Stimulated activated CD4-positive, alpha-beta T cell treated with anti-CD3 and anti-CD28 coated beads, Interleukin-12 subunit alpha, Interleukin-12 subunit beta, amount 100 ng/mL, for 24 hours (primary cell): ENCODE measurements around the gene CETN2.
"Not testable (repeated sequence)": the region's sequence is repeated elsewhere in the genome, so short reads cannot be mapped to it uniquely, and the experiment has no call there.

ENCODE experiments used
- DNase-seq, 2 experiments: peaks; one replicate each; pipeline ENCODE4 v3.0.0-alpha.2; 2020; ENCODE audit warnings: low read depth in 2 of 2

CETN2 gene

GRCh38 chrX:152830312-152831305, at the start of gene CETN2, which contains the start of gene NSDHL:
Gene CETN2, minus strand, starts transcription at chrX:152830757. Its CDS starts 47 bp downstream, at chrX:152830710.
Gene NSDHL, plus strand, starts transcription at chrX:152831063. Its CDS starts 15,262 bp downstream, at chrX:152846325.
- peak; percentile 85 to 86 for DNase-seq

- DNase-seq = no peak
Measured at GRCh38 chrX:152878976-152879755, 48.6 kb upstream of the CETN2 start.

DNA sequence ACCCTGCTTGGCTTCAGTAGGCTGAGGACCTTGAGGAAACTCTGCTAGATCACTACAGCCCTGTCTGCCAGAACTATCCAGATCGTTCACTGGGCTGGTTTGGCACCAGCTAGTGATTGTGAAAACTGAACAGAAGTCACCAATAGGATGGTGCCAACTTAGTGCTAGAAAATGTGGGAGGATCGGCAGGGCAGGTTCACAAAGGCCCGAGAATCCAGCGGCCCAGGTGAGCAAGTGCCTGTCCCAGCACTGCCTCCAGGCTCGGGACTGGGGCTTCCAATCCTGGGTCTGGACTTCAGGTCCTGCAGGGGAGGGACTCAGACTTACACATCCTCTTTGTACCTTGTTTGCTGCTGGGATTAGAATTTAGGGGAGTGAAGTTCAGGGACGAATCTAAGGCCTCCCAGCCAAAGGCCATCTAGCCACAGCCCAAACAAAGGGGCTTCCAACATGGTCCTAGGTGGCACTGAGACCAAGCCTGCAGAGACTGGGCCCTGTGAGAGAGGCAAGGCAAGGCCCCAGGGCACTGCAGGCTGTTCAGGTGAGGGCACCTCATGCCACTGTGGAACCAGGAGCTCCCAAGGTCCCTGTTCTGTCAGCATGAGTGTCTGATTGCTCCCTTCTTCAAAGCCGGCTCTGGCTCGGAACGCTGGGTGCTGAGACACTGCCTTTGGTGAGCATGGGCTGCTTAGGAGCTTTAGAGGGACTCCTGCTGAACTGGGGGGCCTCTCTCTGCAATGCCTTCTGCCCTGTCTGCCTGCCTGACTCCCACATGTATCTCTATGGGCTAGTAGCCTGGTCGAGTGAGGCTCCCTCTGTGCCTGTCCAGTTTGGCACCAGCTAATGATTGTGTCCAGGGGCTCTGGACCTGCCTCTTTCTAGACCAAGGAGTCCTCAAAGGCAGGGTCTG, 46.6 kb upstream of the CETN2 start:
- DNase-seq = no peak

DNA sequence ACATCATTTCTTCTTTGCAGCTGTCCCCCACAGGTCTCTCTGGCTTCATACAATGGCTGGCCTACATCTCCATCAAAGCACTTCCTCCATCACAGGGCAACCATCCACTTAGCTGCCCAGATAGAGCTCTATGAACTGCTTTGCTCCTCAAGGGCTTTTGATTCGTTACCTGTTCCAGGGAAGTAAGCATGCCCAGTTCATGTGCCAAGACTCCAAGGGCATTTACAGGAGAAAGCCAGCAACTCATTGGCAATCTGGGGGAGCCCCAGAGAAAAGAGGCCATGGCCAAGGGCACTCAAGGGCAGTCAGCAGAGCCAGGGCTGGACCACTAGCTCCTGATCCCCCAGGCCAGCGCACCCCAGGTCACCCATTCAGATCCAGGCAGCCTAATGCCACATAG, 42.8 kb upstream of the CETN2 start:
- DNase-seq = no peak

DNA sequence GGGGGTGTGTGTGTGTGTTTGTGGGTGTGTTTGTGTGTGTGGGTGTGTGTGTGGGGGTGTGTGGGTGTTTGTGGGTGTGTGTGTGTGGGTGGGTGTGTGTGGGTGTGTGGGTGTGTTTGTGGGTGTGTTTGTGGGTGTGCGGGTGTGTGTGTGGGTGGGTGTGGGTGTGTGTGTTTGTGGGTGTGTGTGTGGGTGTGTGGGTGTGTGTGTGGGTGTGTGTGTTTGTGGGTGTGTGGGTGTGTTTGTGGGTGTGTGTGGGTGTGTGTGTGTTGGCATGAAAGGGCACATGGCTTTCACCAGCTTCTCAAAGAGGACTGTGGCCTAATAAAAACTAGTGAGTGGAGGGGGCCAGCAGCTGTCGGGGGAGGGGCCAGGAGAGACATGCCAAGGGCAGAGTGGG, 42.0 kb upstream of the CETN2 start:
- no peak for DNase-seq

DNA sequence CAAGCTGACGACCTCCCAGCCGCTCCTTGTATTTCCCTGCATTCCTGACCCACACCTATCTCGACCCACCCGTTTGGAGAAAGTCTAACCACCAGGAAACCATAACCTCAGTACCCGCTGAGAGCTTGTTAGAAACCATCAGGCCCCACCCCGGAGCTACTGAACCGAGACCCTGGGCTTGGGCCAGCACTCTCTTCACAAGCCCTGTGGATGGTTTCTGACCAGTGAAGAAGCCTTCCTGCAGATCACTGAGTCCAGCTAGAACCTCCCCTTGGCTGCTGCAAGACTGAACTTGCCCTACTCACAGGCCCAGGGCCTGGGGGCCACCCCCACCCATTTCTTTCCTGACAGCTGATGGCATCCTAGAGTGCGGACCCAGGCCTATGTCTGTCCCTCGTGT, 40.7 kb upstream of the CETN2 start:
- DNase-seq = no peak

DNA sequence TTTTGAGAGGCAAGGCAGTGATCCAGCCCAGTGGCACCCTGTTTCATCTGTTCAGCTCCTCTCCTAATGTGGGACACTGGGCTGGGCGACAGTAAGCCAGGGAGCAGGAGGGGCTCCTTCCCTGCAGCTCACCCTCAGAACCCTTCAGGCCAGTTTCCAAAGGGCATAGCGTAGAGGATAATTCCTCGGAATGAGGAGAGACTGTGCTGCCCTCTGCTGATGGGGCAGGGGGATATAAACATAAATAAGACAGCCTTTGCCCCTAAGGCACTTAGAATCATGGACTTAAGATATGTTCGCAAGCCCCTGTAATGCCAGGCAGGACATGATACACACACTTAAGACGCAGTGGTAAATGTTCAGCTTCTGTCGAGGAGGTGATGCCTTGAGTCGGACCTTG, 39.4 kb upstream of the CETN2 start:
- DNase-seq = no peak

DNA sequence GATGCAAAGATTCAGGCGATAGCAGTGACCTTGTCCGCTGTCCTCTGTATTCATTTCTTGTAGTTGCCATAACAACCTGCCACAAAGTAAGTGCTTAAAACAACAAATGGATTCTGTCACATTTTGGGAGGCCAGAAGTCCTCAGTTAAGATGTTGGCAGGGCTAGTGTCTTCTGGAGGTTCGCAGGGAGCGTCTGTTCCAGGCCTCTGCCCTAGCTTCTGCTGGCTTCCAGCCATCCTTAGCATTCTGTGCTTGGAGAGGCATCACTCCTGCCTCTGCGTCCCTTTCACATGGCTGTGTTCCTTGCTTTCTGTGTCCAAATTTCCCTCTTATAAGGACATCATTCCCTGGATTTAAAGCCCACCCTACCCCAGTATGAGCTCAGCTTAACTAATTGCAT, 35.8 kb upstream of the CETN2 start:
- DNase-seq = no peak

DNA sequence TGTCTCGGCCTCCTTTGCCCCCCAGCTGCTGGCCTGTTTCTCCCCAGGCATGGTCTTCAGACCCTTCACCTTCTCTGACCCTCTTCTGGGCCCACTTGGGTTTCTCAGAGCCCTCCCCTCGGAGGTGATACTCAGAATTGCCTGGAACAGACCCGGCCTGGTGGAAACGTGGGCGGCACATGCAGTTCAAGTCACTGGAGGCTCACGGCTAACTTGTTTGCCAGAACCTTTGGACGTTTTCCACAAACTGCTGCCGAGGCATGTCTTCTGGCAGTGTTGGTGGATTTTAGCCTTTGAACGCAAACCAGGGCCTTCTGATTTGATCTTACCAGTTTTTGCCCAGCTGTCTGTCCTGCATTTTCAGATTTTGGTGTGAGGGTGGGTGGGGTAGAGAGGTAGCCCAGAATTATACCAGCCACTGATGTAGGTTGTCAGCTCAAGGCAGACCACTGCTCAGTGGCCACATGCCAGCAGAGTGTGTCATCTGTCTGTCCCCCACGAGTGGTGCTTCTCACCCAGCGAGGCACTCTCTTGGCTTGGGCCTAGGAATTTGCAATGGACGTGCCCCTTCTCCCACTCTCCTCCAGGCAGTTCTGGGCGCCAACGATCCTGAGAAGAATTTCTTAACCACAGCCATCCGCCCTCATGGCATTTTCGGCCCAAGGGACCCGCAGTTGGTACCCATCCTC, 34.8 kb upstream of the CETN2 start:
- no peak for DNase-seq

DNA sequence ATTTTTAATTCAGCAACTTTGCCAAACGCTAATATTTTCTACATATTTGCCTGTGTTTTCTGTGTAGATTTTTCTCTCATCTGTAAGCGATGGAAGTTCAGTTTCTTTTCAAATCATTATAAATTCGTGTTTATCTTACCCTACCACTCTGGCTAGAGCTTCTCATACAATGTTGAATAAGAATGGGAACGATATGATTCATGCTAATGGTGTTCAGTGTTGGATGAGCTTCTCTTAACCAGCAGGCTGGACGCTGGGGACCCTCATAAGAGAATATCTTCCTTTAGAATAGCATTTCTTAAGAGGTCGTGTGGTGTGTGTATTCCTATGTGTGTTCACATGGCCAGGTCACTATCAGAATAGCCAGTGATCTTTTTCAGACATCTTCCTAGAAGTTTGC, 31.3 kb upstream of the CETN2 start:
- no peak for DNase-seq

DNA sequence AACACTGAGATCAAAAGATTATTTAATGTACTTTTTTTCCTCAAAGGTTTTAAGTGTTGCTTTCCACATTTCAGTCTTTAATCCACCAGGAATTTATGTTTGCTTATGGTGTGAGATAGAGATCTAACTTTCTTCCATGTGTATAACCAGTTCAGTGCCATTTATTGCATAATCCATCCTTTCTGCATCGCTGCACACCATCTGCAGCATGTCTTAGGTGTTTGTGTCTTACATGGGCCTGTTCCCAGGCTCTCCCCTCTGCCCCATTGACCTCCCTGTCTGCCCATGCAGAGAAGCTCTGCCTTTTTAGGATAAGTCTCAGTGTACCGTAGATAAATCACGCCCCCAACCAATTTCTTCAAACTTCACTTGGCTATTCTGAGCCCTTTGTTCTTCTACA, 30.6 kb upstream of the CETN2 start:
- no peak for DNase-seq

DNA sequence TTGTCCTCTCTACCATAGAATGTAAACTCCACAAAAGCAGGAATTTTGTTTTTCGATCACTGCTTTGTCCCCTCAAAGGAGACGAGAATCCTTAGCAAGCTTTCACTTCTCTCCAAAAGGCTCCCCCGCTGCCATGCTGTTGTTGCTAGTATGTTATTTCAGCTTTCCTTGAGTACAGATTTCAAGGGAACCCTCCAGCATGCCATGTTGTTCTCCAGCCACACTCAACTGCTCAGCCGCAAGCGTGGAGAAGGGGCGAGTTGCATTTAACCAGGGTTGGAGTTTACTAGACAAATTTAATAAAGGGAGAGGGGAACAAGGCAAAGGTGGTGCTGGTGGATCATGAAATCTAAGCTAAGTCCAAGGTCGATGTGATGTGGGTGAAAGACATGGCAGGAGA, 23.4 kb upstream of the CETN2 start:
- DNase-seq = no peak

- no peak for DNase-seq
Measured at GRCh38 chrX:152850465-152850864, 19.9 kb upstream of the CETN2 start.

DNA sequence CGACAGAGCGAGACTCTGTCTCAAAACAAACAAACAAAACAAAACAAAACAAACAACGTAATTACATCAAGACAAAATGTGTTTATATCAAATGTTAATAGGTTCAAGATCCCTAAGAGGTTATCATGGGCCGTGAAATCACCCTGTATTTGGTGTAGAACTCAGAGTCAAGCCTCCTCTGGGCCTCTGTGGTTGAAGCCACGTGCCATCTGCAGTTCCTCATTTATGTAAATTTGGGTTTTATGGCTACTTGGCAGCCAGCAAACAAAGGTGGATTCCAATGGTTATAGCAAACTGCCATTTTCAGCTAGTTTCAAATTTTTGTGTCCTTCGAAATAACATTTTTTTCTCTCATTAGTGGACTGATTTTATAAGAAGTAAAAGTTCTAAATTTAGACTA, 16.7 kb upstream of the CETN2 start:
- no peak for DNase-seq

GRCh38 chrX:152845618-152846240, 15.2 kb upstream of the CETN2 start:
- no peak for DNase-seq

DNA sequence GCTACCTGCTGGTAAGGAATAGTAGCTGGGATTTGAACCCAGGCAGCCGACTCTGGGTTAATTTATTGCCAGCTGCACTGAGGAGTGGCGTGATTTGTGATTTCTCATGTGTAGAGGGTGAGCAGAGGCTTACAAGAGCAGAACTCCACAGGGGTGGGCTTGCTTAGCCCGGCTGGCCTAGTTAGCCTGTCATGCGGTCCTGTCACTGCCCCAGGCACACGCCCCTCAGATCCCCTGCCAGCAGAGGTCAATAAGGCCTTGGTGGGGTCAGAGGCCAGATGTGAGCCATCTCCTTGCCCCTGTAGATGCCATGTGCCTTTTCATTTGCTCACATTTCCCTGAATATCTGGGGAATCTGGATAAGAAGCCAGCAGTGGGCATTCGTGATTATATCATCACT, 13.7 kb upstream of the CETN2 start:
- no peak for DNase-seq

- no peak for DNase-seq
Measured at GRCh38 chrX:152843852-152844251, 13.3 kb upstream of the CETN2 start.

DNA sequence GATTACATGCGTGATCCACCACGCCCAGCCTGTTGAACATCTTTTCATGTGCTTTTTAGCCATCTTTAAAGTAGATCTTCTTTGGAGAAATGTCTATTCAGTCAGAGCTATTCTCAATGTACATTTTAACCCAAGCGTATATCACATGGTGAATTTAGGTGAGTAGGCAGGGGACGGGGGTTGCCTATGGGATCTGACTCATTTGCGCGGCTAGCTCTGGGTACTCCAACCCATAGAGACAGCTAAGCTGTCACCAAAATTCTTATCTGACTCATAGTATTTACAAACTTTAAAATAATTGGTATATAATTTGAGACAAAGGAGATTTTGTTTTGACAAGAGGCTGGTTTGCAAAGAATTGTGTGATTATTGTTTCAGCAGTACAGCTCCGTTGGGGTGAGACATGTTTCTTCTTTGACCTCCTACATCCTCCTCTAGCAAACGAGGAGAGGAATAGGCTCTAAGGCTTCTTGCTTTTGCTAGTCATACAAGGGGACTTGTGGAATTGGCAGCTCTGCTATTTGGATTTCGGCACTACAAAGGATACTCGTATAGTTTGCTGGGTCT, 12.3 kb upstream of the CETN2 start:
- DNase-seq = no peak

GRCh38 chrX:152835470-152835869, 4.9 kb upstream of the CETN2 start:
- DNase-seq = not testable (repeated sequence)

DNA sequence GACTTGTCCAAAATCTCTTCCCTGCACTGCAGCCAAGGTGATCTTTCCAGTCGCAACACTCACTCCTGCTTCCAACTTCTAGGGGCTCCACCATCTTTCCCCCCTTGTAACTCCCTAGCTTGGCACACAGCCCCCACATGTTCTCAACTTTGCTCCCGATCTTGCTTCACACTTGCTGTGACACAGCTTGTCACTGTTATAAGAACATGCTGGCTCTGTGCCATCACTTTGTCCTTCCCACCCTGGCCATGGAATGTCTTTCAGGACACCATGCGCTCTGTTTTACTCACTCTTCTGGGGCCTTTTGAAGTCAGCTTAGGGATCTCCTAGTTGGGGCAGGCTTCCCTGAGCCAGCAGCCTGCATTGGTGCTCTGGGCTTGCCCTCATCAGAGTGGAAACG, 2.8 kb upstream of the CETN2 start:
- no peak for DNase-seq
